Frontal cortex (tissue), 4 donors: ENCODE data around the gene PLPP4. TPM values are rescaled to one million over a fixed set of nuclear protein-coding genes. Genes with fewer than 3 reads are reported as not detected.

Experiments
- DNase-seq, 2 donors: peaks; one replicate each; pipeline ENCODE4 v3.0.0; 2012; ENCODE audit warnings: low spot score in 2 of 2
- FAIRE-seq: peaks from 2 replicates; lab custom pipeline; 2012; peaks lifted over from hg19 to GRCh38; lab: Jason Lieb, UNC
- total RNA-seq: library from RNA; depleted of rRNA; stranded (reverse); fragments of >200 nt; gene quantifications from one replicate; pipeline ENCODE4 v1.2.3, GENCODE V29; 2014
- donor health status: control.
- donor health status: control.
- donor health status: control.

PLPP4 gene
- total RNA-seq, 1 donor from 2014 or later, result 18.8 TPM

DNA sequence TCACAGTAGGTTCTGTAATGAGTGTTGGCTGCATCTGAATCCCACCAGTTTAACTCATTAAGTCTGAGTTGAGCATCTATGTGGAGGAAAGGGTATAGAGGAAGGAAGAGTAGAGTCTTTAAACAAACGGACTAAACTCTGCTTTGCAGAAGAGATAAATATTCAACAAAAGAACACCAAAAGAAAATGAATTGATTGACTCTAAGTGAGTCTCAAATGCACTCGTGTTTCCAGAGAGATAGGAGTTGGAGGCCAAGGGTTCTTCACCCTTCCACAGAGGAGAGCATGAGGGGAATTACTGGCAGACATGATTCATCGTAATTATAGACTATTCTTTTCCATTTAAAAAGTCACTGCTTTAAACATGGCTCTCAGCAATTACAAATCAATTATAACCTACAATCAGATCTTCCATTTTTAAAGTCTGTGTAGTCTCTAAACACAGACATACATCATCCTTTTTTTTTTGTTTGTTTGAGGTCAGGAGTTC lies 56.3 kb downstream of the PLPP4 start:
- FAIRE-seq, result no peak

GRCh38 chr10:120514035-120514620 lies 57.1 kb downstream of the PLPP4 start:
- FAIRE-seq (no peak), DNase-seq (no peak)

More for the DNA sequence above, 56.3 kb downstream of the PLPP4 start:
- no peak for DNase-seq

DNA sequence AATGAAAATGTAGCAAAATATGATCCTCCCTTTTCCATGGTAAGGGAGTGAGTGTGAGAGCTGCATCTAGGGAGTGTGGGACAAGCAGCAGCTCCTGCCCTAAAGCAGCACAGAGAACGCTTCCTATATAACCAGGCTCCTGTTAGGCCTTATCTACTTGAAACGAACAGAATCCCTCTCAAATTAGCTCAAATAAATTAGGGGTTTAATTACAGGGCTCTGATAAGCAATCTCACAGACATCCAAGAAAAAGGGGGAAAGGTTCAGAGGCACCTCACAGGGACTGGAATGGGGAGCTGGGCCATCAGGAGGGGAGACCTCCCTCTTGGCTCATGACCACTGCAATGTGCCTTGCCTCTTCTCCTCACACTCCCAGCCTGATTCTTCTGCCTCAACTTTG lies 57.9 kb downstream of the PLPP4 start:
- FAIRE-seq (no peak), DNase-seq (no peak)

GRCh38 chr10:120515741-120516140 lies 58.7 kb downstream of the PLPP4 start:
- no peak for DNase-seq
- no peak for FAIRE-seq

DNA sequence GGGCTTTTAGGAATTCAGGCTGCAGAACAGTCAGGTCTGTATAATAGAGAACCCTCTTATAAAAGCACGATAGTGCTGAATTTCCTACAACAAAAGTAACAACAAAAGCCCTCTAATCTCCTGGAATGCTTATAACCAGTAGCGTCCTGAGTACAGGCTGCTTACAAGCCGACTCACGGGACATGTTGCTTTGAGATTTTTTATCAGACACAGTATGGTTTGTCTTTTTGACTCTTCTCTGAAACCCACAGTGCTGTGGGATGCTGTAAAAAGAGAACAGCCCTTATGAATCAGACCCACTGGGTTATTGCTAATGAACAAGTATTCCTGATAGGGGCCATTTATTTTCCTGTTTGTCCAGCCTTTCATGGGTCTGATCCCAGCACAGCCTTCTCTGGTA lies 59.4 kb downstream of the PLPP4 start:
- DNase-seq (no peak), FAIRE-seq (no peak)

DNA sequence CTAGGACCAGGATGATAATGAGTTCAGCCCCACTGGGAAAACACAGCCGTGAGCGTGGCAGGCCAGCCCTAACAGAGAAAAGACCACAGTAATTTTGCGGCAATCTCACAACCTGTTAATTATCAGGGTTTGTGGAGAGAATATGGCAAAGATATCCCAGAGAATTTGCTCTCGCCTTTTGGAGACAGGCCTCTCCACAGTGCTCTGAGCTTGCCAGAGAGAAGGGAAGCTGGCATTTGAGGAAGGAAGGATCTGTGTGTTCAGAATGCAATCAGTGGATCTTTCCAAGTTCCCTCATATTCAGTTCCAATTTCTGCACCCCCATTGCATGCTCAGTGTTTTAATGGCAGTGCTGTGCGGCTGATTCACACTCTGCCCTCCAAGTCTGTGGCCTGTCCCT lies 60.2 kb downstream of the PLPP4 start:
- no peak for FAIRE-seq
- no peak for DNase-seq

- DNase-seq, result no peak
- no peak for FAIRE-seq
Measured at GRCh38 chr10:120517881-120518484, 61.0 kb downstream of the PLPP4 start.

DNA sequence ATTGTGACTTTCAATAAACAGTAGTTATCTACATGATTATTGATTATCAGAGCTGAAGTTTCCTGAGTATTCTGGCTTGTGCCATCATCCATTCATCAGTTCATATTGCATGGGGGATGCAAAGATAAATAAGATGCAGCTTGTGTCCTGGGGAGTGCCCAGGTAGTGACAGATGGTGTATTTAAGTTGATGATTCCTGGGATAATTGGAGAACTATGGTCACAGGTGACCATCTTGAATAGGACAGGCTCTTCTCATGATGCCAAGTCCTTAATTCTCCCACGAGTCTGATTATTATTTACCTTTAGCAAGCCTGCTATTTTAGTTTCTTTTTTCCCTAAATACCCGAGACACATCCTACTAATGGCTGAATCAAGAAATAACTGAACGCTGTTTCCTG lies 64.9 kb downstream of the PLPP4 start:
- FAIRE-seq, result no peak
- no peak for DNase-seq

GRCh38 chr10:120527691-120528090 lies 70.7 kb downstream of the PLPP4 start:
- FAIRE-seq, result no peak
- no peak for DNase-seq

- no peak for FAIRE-seq
- DNase-seq, result no peak
Measured at GRCh38 chr10:120530699-120531098, 73.7 kb downstream of the PLPP4 start.

DNA sequence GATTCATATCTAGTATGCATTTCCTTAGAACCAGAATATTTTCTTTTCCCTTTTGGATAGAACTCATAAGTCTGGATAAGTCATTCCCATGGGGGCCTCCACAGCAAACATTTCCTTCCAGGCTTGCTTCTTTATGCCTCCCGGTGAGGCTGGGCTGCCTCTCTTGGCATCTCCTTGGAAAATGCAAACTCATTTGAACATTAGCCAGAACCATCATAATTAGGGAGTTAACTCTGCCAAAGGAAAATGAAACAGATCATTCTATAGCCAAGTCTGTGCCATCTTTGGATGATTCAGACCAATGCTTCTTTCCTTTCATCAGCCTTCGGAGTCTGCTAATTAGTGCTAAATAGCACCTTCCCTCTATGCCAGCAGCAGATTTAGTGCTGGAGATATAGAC lies 81.1 kb downstream of the PLPP4 start:
- FAIRE-seq, result no peak
- DNase-seq, result no peak

DNA sequence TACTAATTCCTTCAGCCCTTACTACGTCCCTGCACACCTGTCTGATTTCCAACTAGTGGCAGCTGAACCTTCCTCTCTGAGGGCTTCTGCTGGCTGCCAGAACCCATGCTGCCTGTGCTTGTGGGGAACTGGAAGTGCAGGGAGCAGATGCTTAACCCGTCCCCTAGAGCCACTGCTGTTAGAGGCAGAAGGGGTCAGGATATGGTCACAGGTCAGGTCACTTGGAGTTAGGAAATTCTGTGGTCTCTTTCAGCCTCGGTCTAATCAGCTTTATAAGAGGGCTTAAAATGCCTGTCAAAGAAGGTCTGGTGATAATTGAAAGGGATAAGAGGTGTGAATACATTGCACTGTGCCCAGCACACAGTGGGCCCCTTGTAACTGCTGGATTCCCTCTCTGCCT lies 82.0 kb downstream of the PLPP4 start:
- FAIRE-seq, result no peak
- DNase-seq, result no peak

- DNase-seq (no peak), FAIRE-seq (no peak)
Measured at GRCh38 chr10:120540486-120540885, 83.5 kb downstream of the PLPP4 start.

- FAIRE-seq (no peak), DNase-seq (no peak)
Measured at GRCh38 chr10:120541984-120542383, 85.0 kb downstream of the PLPP4 start.

- FAIRE-seq, result no peak
Measured at GRCh38 chr10:120542591-120542990, 85.6 kb downstream of the PLPP4 start.

DNA sequence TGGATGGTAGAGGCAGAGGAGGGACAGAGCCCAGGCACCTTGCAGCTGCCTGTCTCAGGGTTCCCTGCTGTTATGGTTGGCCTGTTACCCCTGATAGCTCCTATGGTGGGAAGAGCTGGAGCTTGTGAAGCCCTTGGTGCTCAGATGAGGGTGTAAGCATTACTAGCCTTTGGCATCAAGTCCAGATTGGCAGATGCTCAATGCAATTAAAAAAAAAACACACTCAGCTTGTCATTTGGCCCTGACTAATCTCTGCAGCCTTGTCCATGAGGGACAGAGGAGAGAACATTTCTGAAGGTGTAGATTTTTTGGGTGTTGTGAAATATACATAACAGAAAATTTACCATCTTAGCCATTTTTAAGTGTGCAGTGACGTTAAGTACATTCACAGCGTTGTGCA lies 86.3 kb downstream of the PLPP4 start:
- FAIRE-seq, result no peak
- no peak for DNase-seq

More at GRCh38 chr10:120542591-120542990, 85.6 kb downstream of the PLPP4 start:
- no peak for DNase-seq

GRCh38 chr10:120548210-120548609 lies 91.2 kb downstream of the PLPP4 start:
- FAIRE-seq (no peak), DNase-seq (no peak)

GRCh38 chr10:120552262-120552661 lies 95.2 kb downstream of the PLPP4 start:
- no peak for DNase-seq
- no peak for FAIRE-seq

- DNase-seq (no peak), FAIRE-seq (no peak)
Measured at GRCh38 chr10:120553911-120554310, 96.9 kb downstream of the PLPP4 start.

DNA sequence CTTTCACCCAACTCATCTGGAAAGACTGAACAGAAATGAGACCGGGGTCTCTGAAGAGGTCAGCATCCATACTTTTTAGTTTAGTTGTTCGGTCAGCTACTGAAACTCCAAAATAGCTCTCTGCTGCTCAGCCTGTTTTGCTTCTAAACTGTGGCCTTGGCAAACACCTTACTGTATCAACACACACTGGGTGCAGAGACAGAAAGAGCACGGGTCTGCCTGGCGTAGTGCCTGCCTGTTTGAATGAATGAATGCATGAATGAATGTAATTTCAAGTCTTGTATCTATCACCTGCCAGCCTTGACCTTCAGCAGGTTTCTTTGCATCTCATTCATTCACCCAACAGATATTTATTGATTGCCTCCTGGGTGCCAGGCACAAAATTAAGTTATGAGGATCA lies 98.4 kb downstream of the PLPP4 start:
- FAIRE-seq (no peak), DNase-seq (no peak)

GRCh38 chr10:120555842-120556532 lies 99.0 kb downstream of the PLPP4 start:
- FAIRE-seq (no peak), DNase-seq (no peak)
